NCI-H526 (cell line): ENCODE measurements around the gene EYA4.
A peak's percentile ranks its signal among the peaks of the same experiment; 100 is the strongest.

Experiments used
- DNase-seq, 2 experiments: peaks; one replicate each; lab custom pipeline; 2025; lab: John Stamatoyannopoulos, UW

Gene EYA4

DNA sequence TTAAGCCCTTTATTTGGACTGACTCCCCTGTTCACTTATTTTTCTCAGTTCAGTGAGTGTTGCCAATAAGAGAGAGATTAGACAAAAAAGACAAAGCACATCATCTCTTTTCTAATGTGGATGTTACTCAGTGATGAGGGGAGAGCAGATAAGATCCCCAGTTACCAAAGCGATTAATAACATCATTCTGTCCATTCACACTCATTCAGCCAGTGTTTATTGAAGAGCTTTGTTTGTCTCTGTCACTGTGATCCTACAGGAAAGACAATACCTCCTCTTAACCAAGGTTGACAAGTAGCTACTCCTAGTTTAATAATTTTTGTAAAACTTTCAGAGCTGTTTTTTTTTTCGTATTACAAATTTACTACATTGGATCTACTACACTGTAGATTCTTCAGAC, 163.0 kb downstream of the EYA4 start:
- no peak for DNase-seq

DNA sequence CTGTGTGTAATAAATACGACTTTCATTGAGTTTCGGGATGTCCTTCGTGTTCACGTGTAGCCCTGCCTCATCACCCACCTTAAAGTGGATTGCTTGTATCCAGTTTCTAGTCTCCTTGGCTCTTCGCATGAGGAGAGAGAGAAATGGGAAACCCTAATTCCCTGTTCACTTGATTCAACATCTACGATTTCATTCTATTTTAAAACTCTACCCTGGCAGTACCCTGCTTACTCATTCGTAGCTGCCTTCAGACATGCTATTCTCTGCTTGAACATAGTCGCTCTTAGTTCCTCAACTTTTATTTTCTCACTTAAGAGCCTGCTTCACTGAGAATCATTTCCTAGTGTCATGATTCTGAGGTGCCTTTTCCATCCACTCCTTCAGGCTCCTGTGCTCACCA, 163.6 kb downstream of the EYA4 start:
- no peak for DNase-seq

- DNase-seq, result no peak
These were observed 166.4 kb downstream of the EYA4 start for GRCh38 chr6:133407320-133408100.

- no peak for DNase-seq
These were observed 167.0 kb downstream of the EYA4 start for GRCh38 chr6:133408132-133408531.

DNA sequence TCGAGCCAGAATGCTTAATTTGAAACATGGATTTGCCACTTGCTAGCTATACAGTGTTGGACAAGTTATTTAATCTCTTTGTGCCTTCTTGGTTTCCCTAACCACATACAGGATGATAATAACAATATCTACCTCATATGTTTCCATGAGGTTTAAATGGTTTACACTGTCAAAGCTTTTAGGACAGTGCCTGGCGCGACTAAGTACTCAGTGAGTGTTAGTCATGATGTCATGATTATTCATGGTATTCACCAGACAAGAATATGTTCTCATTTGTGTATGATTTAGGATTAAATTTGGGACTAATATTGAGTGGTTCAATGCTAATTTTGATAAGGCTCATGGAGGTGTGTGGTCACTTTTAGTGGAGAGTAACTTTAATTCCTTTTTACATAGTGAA, 167.4 kb downstream of the EYA4 start:
- DNase-seq, result no peak

- no peak for DNase-seq
These were observed 169.7 kb downstream of the EYA4 start for GRCh38 chr6:133410638-133411435.

- DNase-seq, result no peak
These were observed 170.6 kb downstream of the EYA4 start for GRCh38 chr6:133411757-133412156.

- no peak for DNase-seq
These were observed 174.1 kb downstream of the EYA4 start for GRCh38 chr6:133415262-133415661.

GRCh38 chr6:133418108-133418507, 177.0 kb downstream of the EYA4 start:
- DNase-seq, result no peak

DNA sequence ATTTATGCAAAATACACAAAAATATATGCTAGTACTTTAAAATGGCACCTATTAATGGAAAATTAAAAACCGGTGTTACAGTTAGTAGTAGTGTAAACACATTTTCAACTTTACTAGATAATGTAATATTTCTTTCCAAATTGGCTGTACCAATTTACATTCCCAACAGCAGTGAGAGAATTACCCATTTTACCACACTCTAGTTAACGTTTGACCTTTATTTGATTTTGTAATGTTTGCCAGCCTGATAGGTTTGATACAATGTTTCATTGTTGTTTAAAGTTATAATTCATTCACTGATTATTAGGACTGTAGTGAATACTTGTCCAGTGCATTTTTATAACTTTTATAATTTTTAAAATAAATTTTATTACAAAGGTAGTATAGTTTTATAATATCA, 182.1 kb downstream of the EYA4 start:
- DNase-seq, result no peak

- DNase-seq, result no peak
These were observed 183.2 kb downstream of the EYA4 start for GRCh38 chr6:133424359-133424758.

GRCh38 chr6:133426038-133426437, 184.9 kb downstream of the EYA4 start:
- no peak for DNase-seq

GRCh38 chr6:133428295-133428694, 187.1 kb downstream of the EYA4 start:
- DNase-seq, result no peak

DNA sequence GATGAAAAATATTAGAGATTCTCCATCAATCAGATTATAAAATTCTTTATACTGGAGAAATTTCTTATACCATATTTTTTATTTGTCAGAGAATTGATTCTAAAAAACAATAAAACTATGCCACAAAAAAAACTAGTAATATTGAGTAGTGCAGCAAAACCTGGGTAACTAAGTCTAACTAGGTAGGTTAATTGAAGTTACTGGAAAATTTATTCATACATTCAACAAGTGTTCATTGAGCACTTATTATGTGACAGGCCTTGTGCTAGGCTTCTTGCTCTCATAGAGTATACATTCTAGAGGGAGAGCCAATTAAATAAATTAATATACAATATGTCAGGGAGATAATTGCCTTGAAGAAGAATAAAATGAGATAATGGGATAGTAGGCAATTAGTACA, 189.4 kb downstream of the EYA4 start:
- DNase-seq, result no peak

- no peak for DNase-seq
These were observed 189.9 kb downstream of the EYA4 start for GRCh38 chr6:133431031-133431430.

DNA sequence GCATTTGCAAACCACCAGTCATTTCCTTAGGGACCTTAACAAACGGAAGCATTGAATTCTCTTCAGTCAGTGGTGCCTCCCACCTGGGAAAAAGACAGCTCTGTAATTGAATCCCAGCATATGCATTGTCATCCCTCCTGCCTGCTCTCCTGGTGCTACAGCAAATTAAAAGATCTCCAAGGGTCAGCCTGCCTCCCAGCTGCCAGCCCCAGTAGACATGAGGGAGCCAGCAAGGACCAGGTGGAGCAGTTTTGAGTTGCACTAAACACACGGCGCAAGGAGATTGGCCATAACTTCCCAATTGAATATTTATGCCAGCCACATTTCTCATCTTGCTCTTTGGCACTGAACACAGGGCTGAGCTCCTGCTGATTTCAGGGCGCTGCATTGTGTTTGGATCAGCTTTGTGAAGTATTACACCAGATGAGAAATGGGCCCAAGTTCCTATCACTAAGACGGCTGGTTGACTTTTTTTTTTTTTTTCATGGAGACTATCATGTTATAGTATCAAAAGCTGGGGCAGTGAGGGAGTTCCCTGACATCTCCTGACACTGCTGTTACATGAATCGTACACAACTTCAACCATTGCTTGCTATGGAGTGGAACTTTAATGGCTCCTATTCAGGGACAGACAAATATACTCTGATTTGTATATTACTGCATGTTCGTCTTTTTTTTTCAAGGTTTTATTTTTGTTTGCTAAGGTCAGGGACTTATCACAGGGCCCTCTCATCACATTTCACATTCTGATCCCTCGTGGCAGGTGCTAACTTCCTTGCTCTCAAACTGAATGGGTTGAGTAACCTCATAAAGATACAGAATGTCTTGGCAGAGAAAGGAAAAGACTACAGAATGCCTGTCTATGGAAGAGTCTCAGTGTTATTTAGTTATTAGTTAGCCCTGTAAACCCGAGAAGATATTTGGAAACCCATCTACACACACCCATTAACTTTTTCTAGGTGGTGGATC, 191.1 kb downstream of the EYA4 start:
- peak in 1 of 2 experiments; percentile 32 for DNase-seq

DNA sequence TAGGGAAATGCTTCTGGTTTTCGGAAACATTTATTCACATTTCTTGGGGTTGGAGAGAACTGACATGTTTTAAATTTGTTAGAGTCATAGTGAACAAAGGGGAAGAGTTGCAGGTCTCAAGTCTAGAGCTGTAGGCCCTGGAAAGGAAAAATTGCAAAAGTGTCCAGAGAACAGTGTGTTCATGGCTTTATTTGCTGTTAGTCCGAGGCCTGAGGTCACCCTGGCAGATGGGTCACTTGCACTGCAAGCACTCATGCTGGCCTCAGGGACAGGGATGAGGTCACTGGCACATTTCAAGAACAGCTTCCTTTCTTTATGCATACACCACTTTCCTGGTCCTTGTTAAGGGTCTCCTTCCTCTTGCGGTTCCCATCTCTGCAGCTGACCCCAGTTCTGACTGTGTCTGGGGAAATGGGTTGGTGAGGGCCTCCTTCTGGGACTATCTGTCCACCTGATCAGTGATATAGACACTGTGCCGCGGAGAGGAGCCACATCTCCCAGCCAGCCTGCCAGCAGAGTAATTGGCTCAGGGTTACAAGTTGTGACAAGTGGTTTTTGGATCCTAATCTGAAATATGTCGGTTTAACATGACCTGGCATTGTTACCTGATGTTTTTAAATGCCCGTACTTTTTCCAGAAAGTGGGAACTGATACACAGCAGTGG, 194.0 kb downstream of the EYA4 start:
- no peak for DNase-seq

DNA sequence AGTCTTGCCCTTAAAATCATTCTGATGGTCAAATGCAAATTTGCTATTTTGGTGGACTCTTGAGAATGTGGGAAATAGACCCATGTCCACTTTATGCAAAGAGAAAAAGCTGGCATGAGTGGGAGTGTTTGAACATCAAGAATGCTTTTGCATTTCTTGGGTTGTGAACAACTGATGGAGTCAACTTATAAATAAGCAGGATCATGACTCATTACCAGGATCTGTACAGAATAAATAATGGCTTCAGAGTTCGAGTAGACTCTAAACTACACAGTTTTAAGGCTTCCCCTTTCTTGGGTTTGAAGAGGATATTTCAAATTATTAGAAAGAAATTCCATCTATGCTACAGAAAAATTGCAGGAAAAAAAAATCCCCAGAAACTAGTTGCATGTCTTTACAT, 195.5 kb downstream of the EYA4 start:
- DNase-seq, result no peak

DNA sequence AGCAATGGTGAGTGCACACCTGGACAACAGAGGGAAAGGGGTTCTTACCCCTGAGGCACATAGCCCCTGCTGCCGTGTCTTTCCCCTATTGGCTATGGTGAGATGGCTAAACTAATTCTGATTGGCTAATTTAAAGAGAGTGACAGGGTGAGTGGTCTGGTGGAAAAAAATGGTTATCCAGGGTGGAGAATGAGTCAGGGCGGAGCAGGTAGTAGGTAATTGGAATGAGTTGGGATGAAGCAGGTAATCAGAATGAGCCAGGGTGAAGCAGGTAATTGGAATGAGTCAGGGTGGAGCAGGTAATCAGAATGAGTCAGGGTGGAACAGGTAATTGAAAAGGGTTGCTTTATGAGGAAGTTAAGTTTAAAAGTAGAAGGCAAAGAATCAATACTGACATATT, 200.3 kb downstream of the EYA4 start:
- no peak for DNase-seq

GRCh38 chr6:133446789-133447188, 205.6 kb downstream of the EYA4 start:
- no peak for DNase-seq

- no peak for DNase-seq
These were observed 206.8 kb downstream of the EYA4 start for GRCh38 chr6:133447924-133448323.

GRCh38 chr6:133456439-133456838, 215.3 kb downstream of the EYA4 start:
- DNase-seq, result no peak
